ENCODE results near the gene SEPTIN8.

Gene SEPTIN8

GRCh38 chr5:132788990-132789886 lies 12.2 kb upstream of the SEPTIN8 start:
- no peaks in the 10 kb centered on the region for H3K27me3 ChIP-seq (ENCODE audit: control insufficient read depth, insufficient read depth, low read length)
- H3K36me3 ChIP-seq (ENCODE audit: control insufficient read depth, insufficient read depth, low read length): no peaks in the 10 kb centered on the region
- no peak overlapping the region for H3K9ac ChIP-seq (ENCODE audit: low read length)
- no peak overlapping the region for H3K4me3 ChIP-seq (ENCODE audit: low read length)
- no peak overlapping the region for H3K27ac ChIP-seq (ENCODE audit: low read depth, low read length)
- H3K4me1 ChIP-seq (ENCODE audit: control insufficient read depth, insufficient read depth, low read length): no peaks in the 10 kb centered on the region

GRCh38 chr5:132788508-132788907 lies 11.5 kb upstream of the SEPTIN8 start:
- Histone ChIP-seq H3K27ac (ENCODE audit: low read depth, low read length) (no peak overlapping the region), H3K9ac (ENCODE audit: low read length) (no peak overlapping the region), H3K4me3 (ENCODE audit: low read length) (no peak overlapping the region)

GRCh38 chr5:132787076-132787475 lies 10.0 kb upstream of the SEPTIN8 start:
- no peak overlapping the region for H3K9ac ChIP-seq (ENCODE audit: low read length)
- H3K27ac ChIP-seq (ENCODE audit: low read depth, low read length): no peak overlapping the region
- H3K4me1 ChIP-seq (ENCODE audit: control insufficient read depth, insufficient read depth, low read length): no peaks in the 10 kb centered on the region
- no peaks in the 10 kb centered on the region for H3K36me3 ChIP-seq (ENCODE audit: control insufficient read depth, insufficient read depth, low read length)
- H3K27me3 ChIP-seq (ENCODE audit: control insufficient read depth, insufficient read depth, low read length): no peaks in the 10 kb centered on the region
- no peak overlapping the region for H3K4me3 ChIP-seq (ENCODE audit: low read length)

More at GRCh38 chr5:132788508-132788907, 11.5 kb upstream of the SEPTIN8 start:
- Histone ChIP-seq H3K4me1 (ENCODE audit: control insufficient read depth, insufficient read depth, low read length) (no peaks in the 10 kb centered on the region), H3K36me3 (ENCODE audit: control insufficient read depth, insufficient read depth, low read length) (no peaks in the 10 kb centered on the region), H3K27me3 (ENCODE audit: control insufficient read depth, insufficient read depth, low read length) (no peaks in the 10 kb centered on the region)

DNA sequence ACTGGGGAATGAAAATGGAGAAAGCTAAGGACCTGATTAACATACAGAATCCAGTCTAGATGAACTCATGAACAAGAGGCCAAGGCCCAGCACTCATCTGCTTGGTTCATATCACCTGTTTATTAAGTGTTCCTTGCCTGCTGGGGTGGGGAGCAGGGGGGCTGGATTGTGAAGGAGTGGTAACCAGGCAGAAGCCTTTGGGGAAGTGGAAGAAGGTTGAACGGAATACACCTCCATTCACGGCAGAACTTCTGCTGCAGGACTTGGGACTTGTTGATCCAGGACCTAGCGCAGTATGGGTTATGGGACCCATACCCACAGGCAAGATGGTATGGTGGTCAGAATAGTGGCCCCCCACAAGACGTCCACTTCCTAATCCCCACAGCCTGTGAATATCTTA lies 8.8 kb upstream of the SEPTIN8 start:
- H3K4me3 ChIP-seq (ENCODE audit: low read length): no peak overlapping the region
- H3K4me1 ChIP-seq (ENCODE audit: control insufficient read depth, insufficient read depth, low read length): no peaks in the 10 kb centered on the region
- no peak overlapping the region for H3K9ac ChIP-seq (ENCODE audit: low read length)
- no peaks in the 10 kb centered on the region for H3K27me3 ChIP-seq (ENCODE audit: control insufficient read depth, insufficient read depth, low read length)
- H3K27ac ChIP-seq (ENCODE audit: low read depth, low read length): no peak overlapping the region
- H3K36me3 ChIP-seq (ENCODE audit: control insufficient read depth, insufficient read depth, low read length): no peaks in the 10 kb centered on the region

DNA sequence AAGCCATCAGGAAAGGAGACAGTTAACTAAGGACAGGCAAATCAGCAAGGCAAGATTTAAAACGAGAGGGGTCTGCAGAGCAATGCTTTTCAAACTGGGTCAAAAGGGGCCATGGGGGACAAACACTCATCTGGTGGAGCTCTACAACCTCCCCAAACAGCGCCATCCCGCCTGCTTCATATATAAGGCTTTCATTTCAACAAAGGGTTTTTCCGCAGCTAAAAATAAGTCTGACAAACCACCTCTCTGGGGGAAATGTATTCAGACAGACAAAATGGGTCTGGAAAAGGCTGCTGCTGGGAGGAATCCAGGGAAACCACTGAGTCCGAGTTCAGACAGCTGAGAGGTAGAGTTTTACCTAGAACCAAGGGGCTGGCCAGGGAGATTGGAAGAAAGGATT lies 8.3 kb upstream of the SEPTIN8 start:
- no peak overlapping the region for H3K4me3 ChIP-seq (ENCODE audit: low read length)
- no peaks in the 10 kb centered on the region for H3K27me3 ChIP-seq (ENCODE audit: control insufficient read depth, insufficient read depth, low read length)
- no peaks in the 10 kb centered on the region for H3K4me1 ChIP-seq (ENCODE audit: control insufficient read depth, insufficient read depth, low read length)
- H3K36me3 ChIP-seq (ENCODE audit: control insufficient read depth, insufficient read depth, low read length): no peaks in the 10 kb centered on the region
- H3K9ac ChIP-seq (ENCODE audit: low read length): no peak overlapping the region
- H3K27ac ChIP-seq (ENCODE audit: low read depth, low read length): no peak overlapping the region

GRCh38 chr5:132782101-132782500 lies 5.1 kb upstream of the SEPTIN8 start:
- H3K9ac ChIP-seq (ENCODE audit: low read length): no peak overlapping the region
- H3K36me3 ChIP-seq (ENCODE audit: control insufficient read depth, insufficient read depth, low read length): no peaks in the 10 kb centered on the region
- H3K27ac ChIP-seq (ENCODE audit: low read depth, low read length): no peak overlapping the region
- peaks cover 4% of the 10 kb centered on the region for H3K27me3 ChIP-seq (ENCODE audit: control insufficient read depth, insufficient read depth, low read length)
- H3K4me1 ChIP-seq (ENCODE audit: control insufficient read depth, insufficient read depth, low read length): peaks cover 5% of the 10 kb centered on the region
- no peak overlapping the region for H3K4me3 ChIP-seq (ENCODE audit: low read length)

- no peak overlapping the region for H3K4me3 ChIP-seq (ENCODE audit: low read length)
- H3K36me3 ChIP-seq (ENCODE audit: control insufficient read depth, insufficient read depth, low read length): no peaks in the 10 kb centered on the region
- H3K4me1 ChIP-seq (ENCODE audit: control insufficient read depth, insufficient read depth, low read length): peaks cover 5% of the 10 kb centered on the region
- no peak overlapping the region for H3K27ac ChIP-seq (ENCODE audit: low read depth, low read length)
- peaks cover 4% of the 10 kb centered on the region for H3K27me3 ChIP-seq (ENCODE audit: control insufficient read depth, insufficient read depth, low read length)
- H3K9ac ChIP-seq (ENCODE audit: low read length): no peak overlapping the region
These were observed 4.0 kb upstream of the SEPTIN8 start for GRCh38 chr5:132781029-132781428.

DNA sequence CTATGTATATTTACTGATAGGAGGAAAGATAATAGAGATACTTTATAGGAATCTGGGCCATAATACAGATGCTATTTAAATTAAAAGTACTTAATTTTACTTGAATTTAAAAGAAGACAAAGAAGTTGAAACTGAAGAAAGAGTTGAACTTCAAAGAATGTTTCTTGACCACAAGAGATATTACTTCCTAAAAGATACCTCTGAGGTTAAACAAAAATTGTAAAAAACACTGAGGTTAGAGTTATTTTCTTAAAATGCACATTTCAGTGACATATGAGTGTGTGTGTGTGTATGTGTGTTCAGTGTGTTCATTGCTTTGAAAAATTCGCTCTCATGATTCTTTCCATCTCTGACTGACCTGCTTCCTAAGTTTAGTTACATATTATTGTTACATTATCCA lies 3.5 kb upstream of the SEPTIN8 start:
- no peak overlapping the region for H3K27ac ChIP-seq (ENCODE audit: low read depth, low read length)
- no peaks in the 10 kb centered on the region for H3K36me3 ChIP-seq (ENCODE audit: control insufficient read depth, insufficient read depth, low read length)
- H3K4me1 ChIP-seq (ENCODE audit: control insufficient read depth, insufficient read depth, low read length): peaks cover 5% of the 10 kb centered on the region
- H3K27me3 ChIP-seq (ENCODE audit: control insufficient read depth, insufficient read depth, low read length): peaks cover 4% of the 10 kb centered on the region
- H3K9ac ChIP-seq (ENCODE audit: low read length): no peak overlapping the region
- no peak overlapping the region for H3K4me3 ChIP-seq (ENCODE audit: low read length)

- Histone ChIP-seq H3K27me3 (ENCODE audit: control insufficient read depth, insufficient read depth, low read length) (peaks cover 4% of the 10 kb centered on the region), H3K4me1 (ENCODE audit: control insufficient read depth, insufficient read depth, low read length) (peaks cover 5% of the 10 kb centered on the region), H3K9ac (ENCODE audit: low read length) (no peak overlapping the region), H3K4me3 (ENCODE audit: low read length) (no peak overlapping the region), H3K36me3 (ENCODE audit: control insufficient read depth, insufficient read depth, low read length) (no peaks in the 10 kb centered on the region), H3K27ac (ENCODE audit: low read depth, low read length) (no peak overlapping the region)
These were observed 2.9 kb upstream of the SEPTIN8 start for GRCh38 chr5:132779961-132780360.

GRCh38 chr5:132778856-132779255 lies 1.8 kb upstream of the SEPTIN8 start:
- Histone ChIP-seq H3K9ac (ENCODE audit: low read length) (no peak overlapping the region), H3K4me3 (ENCODE audit: low read length) (no peak overlapping the region), H3K36me3 (ENCODE audit: control insufficient read depth, insufficient read depth, low read length) (no peaks in the 10 kb centered on the region), H3K27me3 (ENCODE audit: control insufficient read depth, insufficient read depth, low read length) (peaks cover 4% of the 10 kb centered on the region), H3K27ac (ENCODE audit: low read depth, low read length) (no peak overlapping the region), H3K4me1 (ENCODE audit: control insufficient read depth, insufficient read depth, low read length) (peaks cover 5% of the 10 kb centered on the region)

- Histone ChIP-seq H3K27me3 (ENCODE audit: control insufficient read depth, insufficient read depth, low read length) (peaks cover 4% of the 10 kb centered on the region), H3K4me1 (ENCODE audit: control insufficient read depth, insufficient read depth, low read length) (peaks cover 5% of the 10 kb centered on the region), H3K36me3 (ENCODE audit: control insufficient read depth, insufficient read depth, low read length) (no peaks in the 10 kb centered on the region), H3K4me3 (ENCODE audit: low read length) (peak overlapping the region; percentile 88), H3K27ac (ENCODE audit: low read depth, low read length) (no peak overlapping the region), H3K9ac (ENCODE audit: low read length) (no peak overlapping the region)
These were observed 1.1 kb upstream of the SEPTIN8 start for GRCh38 chr5:132778129-132778528.

DNA sequence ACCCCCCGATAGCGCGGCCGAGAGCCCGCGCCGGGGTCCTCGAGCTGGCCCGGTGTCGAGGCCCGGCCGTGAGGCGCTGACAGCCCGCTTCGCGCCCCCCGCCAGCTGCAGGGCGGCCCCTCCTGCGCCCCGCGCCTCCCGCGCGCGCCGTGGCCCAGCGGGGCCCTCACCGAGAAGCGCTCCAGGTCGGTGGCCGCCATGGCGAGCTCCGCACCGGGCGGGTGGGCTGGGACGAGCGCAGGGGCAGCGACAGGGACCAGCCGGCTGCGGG lies 166 bp downstream of the SEPTIN8 start:
- no peak overlapping the region for H3K9ac ChIP-seq (ENCODE audit: low read length)
- peaks cover 4% of the 10 kb centered on the region for H3K27me3 ChIP-seq (ENCODE audit: control insufficient read depth, insufficient read depth, low read length)
- H3K4me1 ChIP-seq (ENCODE audit: control insufficient read depth, insufficient read depth, low read length): peaks cover 5% of the 10 kb centered on the region

More for the DNA sequence above, 166 bp downstream of the SEPTIN8 start:
- Histone ChIP-seq H3K27ac (ENCODE audit: low read depth, low read length) (no peak overlapping the region), H3K4me3 (ENCODE audit: low read length) (peak overlapping the region; percentile 88), H3K36me3 (ENCODE audit: control insufficient read depth, insufficient read depth, low read length) (no peaks in the 10 kb centered on the region)
